Astrocyte of the hippocampus (primary cell): ENCODE results near the gene CTNNA3.

ENCODE experiments used
- DNase-seq: peaks from one replicate; pipeline ENCODE4 v3.0.0; 2011; ENCODE audit warnings: low read depth, low spot score

Gene CTNNA3

GRCh38 chr10:67666416-67667034 is 29.5 kb downstream of the CTNNA3 start:
- peak; percentile 29 for DNase-seq

- DNase-seq: no peak
Measured at GRCh38 chr10:67665491-67665890, 30.5 kb downstream of the CTNNA3 start.

GRCh38 chr10:67664942-67665341 is 31.1 kb downstream of the CTNNA3 start:
- DNase-seq: no peak

GRCh38 chr10:67663449-67664087 is 32.4 kb downstream of the CTNNA3 start:
- no peak for DNase-seq

GRCh38 chr10:67662415-67662814 is 33.6 kb downstream of the CTNNA3 start:
- DNase-seq: no peak

- no peak for DNase-seq
Measured at GRCh38 chr10:67659497-67659896, 36.5 kb downstream of the CTNNA3 start.

- no peak for DNase-seq
Measured at GRCh38 chr10:67657775-67658174, 38.2 kb downstream of the CTNNA3 start.

GRCh38 chr10:67650558-67650957 is 45.4 kb downstream of the CTNNA3 start:
- no peak for DNase-seq

GRCh38 chr10:67648613-67649229 is 47.3 kb downstream of the CTNNA3 start:
- no peak for DNase-seq

- DNase-seq: no peak
Measured at GRCh38 chr10:67630904-67631303, 65.1 kb downstream of the CTNNA3 start.

- peak; percentile 61 for DNase-seq
Measured at GRCh38 chr10:67629461-67629971, 66.5 kb downstream of the CTNNA3 start.

GRCh38 chr10:67622984-67623383 is 73.0 kb downstream of the CTNNA3 start:
- DNase-seq: no peak

GRCh38 chr10:67622511-67622910 is 73.5 kb downstream of the CTNNA3 start:
- no peak for DNase-seq

- DNase-seq: no peak
Measured at GRCh38 chr10:67621834-67622233, 74.2 kb downstream of the CTNNA3 start.

GRCh38 chr10:67618116-67618515 is 77.9 kb downstream of the CTNNA3 start:
- DNase-seq: peak; percentile 15

- peak; percentile 57 for DNase-seq
Measured at GRCh38 chr10:67612577-67613537, 83.1 kb downstream of the CTNNA3 start.

GRCh38 chr10:67612176-67612575 is 83.8 kb downstream of the CTNNA3 start:
- DNase-seq: no peak

- peak; percentile 69 for DNase-seq
Measured at GRCh38 chr10:67609996-67610793, 85.8 kb downstream of the CTNNA3 start.

- DNase-seq: no peak
Measured at GRCh38 chr10:67608001-67608400, 88.0 kb downstream of the CTNNA3 start.

GRCh38 chr10:67607472-67607871 is 88.5 kb downstream of the CTNNA3 start:
- no peak for DNase-seq

- DNase-seq: peak; percentile 85
Measured at GRCh38 chr10:67606572-67606971, 89.4 kb downstream of the CTNNA3 start.
